Measurements from ENCODE around the gene NUP210. TPM values are rescaled to one million over a fixed set of nuclear protein-coding genes. Genes with fewer than 3 reads are reported as not detected.

NUP210 gene
- total RNA-seq, 4 donors from 2014 or later = 1.7 to 3.6 (median 2.7) TPM

DNA sequence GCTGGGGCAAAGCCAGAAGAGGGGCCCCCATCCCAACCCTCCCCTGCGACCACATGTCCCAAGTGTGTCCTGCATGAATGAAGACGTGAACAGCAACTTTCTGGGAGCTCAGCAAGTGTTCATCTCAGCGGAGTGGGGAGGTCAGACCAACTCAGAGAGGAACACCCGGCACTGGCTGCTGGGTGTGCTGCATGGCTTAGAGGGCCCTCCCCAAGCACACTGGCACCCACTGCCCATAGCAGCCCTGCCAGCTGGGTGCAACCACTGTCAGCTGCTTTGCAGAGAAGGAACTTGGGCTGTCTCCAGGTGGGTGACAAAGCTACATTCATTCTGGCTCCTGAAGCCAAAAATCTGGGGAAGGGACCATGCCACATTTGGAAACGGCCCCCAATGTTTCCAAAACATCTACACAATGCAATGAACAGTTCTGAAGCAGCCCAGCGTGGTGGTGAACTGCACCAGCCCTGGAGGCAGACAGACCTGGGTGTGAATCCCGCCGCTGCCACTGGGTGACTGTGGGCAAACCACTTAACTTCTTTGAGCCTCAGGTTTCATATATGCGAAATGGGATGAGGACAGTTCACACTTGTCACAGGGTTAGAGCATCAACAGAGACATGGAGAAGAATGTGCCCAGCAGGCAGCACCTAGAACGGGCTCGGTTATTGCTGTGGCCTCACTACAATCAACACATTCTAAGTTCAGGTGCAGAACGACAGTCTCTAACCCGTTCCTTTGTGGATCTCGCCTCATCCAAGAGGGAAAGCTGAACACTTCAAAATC lies 145.4 kb downstream of the NUP210 start:
- Histone ChIP-seq H3K27ac (peak overlapping the region in 1 of 4 donors; percentile 29), H3K27me3 (no peaks in the 10 kb centered on the region), H3K9me3 (no peaks in the 10 kb centered on the region), H3K4me1 (peaks cover 13 to 29% of the 10 kb centered on the region in 2 donors), H3K36me3 (no peaks in the 10 kb centered on the region), H3K4me3 (no peak overlapping the region)
- in situ Hi-C loops (cut with MboI; ENCODE audit: low sequenced_read_pairs in 4 of 4) (loop anchor here in 2 of 4 donors (25.0 kb wide), 1 partner anchor 187 kb away; no protein-coding TSS in a partner anchor), intact Hi-C loops (cut with DNase I; ENCODE audit: low total_unique reads) (no loop called here)
- ATAC-seq (peak in 1 of 2 donors; percentile 40), DNase-seq (no peak)
- TF ChIP-seq POLR2A (IDR thresholded peaks at IDR 0.05) = no peak
- TF ChIP-seq CTCF (IDR thresholded peaks at IDR 0.05 in 4 of 5, conservative IDR thresholded peaks at IDR 0.05 in 1 of 5) = no peak

GRCh38 chr3:13274125-13274524 lies 146.0 kb downstream of the NUP210 start:
- Histone ChIP-seq H3K9me3 (no peaks in the 10 kb centered on the region), H3K27me3 (no peaks in the 10 kb centered on the region), H3K4me1 (peaks cover 13 to 29% of the 10 kb centered on the region in 2 donors), H3K4me3 (no peak overlapping the region), H3K36me3 (no peaks in the 10 kb centered on the region), H3K27ac (peak overlapping the region in 1 of 4 donors; percentile 29)
- intact Hi-C loops (cut with DNase I; ENCODE audit: low total_unique reads) = no loop called here
- TF ChIP-seq POLR2A (IDR thresholded peaks at IDR 0.05) (no peak), CTCF (IDR thresholded peaks at IDR 0.05 in 4 of 5, conservative IDR thresholded peaks at IDR 0.05 in 1 of 5) (no peak)
- no peak for DNase-seq
- ATAC-seq = no peak
- in situ Hi-C loops (cut with MboI; ENCODE audit: low sequenced_read_pairs in 4 of 4) = no loop called here

GRCh38 chr3:13273604-13274105 lies 146.5 kb downstream of the NUP210 start:
- Histone ChIP-seq H3K27ac (no peak overlapping the region), H3K4me1 (peaks cover 13 to 29% of the 10 kb centered on the region in 2 donors), H3K9me3 (no peaks in the 10 kb centered on the region), H3K36me3 (no peaks in the 10 kb centered on the region), H3K27me3 (no peaks in the 10 kb centered on the region), H3K4me3 (no peak overlapping the region)
- DNase-seq (no peak), ATAC-seq (no peak)
- intact Hi-C loops (cut with DNase I; ENCODE audit: low total_unique reads) = no loop called here
- in situ Hi-C loops (cut with MboI; ENCODE audit: low sequenced_read_pairs in 4 of 4) = no loop called here
- TF ChIP-seq POLR2A (IDR thresholded peaks at IDR 0.05) (no peak), CTCF (IDR thresholded peaks at IDR 0.05 in 4 of 5, conservative IDR thresholded peaks at IDR 0.05 in 1 of 5) (no peak)

GRCh38 chr3:13272831-13273603 lies 147.1 kb downstream of the NUP210 start:
- no peak for DNase-seq
- no peak for TF ChIP-seq CTCF (IDR thresholded peaks at IDR 0.05 in 4 of 5, conservative IDR thresholded peaks at IDR 0.05 in 1 of 5)
- TF ChIP-seq POLR2A (IDR thresholded peaks at IDR 0.05) = no peak
- Histone ChIP-seq H3K36me3 (no peaks in the 10 kb centered on the region), H3K4me3 (no peak overlapping the region), H3K4me1 (peaks cover 13 to 29% of the 10 kb centered on the region in 2 donors), H3K27ac (no peak overlapping the region), H3K9me3 (no peaks in the 10 kb centered on the region), H3K27me3 (no peaks in the 10 kb centered on the region)
- in situ Hi-C loops (cut with MboI; ENCODE audit: low sequenced_read_pairs in 4 of 4) (no loop called here), intact Hi-C loops (cut with DNase I; ENCODE audit: low total_unique reads) (no loop called here)
- no peak for ATAC-seq
